Adipocyte (in vitro differentiated cells): ENCODE results near the gene KRTAP13-4.

ENCODE experiments used
- DNase-seq: peaks from one replicate; pipeline ENCODE4 v3.0.0-alpha.2; 2015; ENCODE audit warnings: low read depth
- H3K27me3 ChIP-seq: replicated peaks from 2 replicates; pipeline ENCODE4 v1.7.0; 2013; ENCODE audit warnings: mild to moderate bottlenecking, low read length, moderate library complexity; ENCODE audit not compliant: control insufficient read depth, insufficient read depth
- H3K36me3 ChIP-seq: 2 replicates; pipeline ENCODE4 v1.7.0; 2013; ENCODE audit warnings: low read length, mild to moderate bottlenecking, moderate library complexity; ENCODE audit not compliant: control insufficient read depth, insufficient read depth, severe bottlenecking
- H3K4me1 ChIP-seq: 2 replicates; pipeline ENCODE4 v1.7.0; 2013; ENCODE audit warnings: mild to moderate bottlenecking, low read length, moderate library complexity; ENCODE audit not compliant: control insufficient read depth, insufficient read depth
- H3K4me3 ChIP-seq: 2 replicates; pipeline ENCODE4 v1.7.0; 2013; ENCODE audit warnings: mild to moderate bottlenecking, low read length, moderate library complexity
- H3K9ac ChIP-seq: 2 replicates; pipeline ENCODE4 v1.7.0; 2013; ENCODE audit warnings: mild to moderate bottlenecking, low read length, moderate library complexity
- H3K9me3 ChIP-seq: 2 replicates; pipeline ENCODE4 v1.7.0; 2013; ENCODE audit warnings: mild to moderate bottlenecking, low read length, moderate library complexity; ENCODE audit not compliant: control insufficient read depth

The KRTAP13-4 gene

DNA sequence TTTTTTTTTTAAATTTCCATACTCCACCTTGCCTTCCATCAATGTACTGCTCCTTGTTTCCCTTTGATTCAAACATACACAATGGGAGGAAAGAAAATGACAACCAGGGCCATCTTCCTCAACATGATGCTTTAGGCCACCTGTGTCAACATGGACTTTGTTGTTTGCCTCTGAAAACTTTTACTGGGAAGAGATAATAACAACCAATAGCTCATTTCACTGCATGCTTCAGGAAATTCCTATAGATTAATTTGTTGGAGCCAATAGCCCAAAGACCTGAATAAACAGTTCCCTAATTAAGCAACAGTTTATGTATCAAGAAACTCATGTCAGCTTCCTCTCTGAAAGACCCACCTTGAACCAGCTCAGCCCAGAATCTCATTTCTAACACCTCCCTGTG is 13.2 kb downstream of the KRTAP13-4 start:
- H3K4me1 ChIP-seq = no peaks in the 10 kb centered on the region
- no peak overlapping the region for H3K9ac ChIP-seq
- H3K36me3 ChIP-seq = no peaks in the 10 kb centered on the region
- H3K4me3 ChIP-seq = no peak overlapping the region
- H3K27me3 ChIP-seq = no peaks in the 10 kb centered on the region
- DNase-seq = no peak
- no peaks in the 10 kb centered on the region for H3K9me3 ChIP-seq

DNA sequence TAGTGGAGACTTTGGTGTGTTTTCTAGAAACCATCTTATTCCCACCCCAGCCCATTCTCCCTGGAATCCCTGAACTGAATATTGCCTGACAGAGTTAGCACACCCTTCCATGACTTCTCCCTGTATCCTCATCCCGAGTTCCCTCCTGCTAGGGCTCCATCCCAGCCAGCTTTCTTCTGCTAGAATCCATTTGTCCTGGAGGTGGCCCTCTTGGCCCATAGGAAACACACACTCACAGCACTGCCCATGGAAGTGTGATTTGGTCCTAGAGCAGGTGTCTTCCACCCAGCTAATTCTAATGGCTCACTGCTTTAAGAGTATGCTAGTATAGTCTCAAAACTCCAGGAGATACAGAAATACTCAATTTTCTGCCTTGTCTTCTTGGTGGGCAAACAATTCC is 14.2 kb downstream of the KRTAP13-4 start:
- Histone ChIP-seq H3K27me3 (no peaks in the 10 kb centered on the region), H3K9me3 (no peaks in the 10 kb centered on the region), H3K9ac (no peak overlapping the region), H3K4me3 (no peak overlapping the region), H3K4me1 (no peaks in the 10 kb centered on the region), H3K36me3 (no peaks in the 10 kb centered on the region)
- DNase-seq = no peak

DNA sequence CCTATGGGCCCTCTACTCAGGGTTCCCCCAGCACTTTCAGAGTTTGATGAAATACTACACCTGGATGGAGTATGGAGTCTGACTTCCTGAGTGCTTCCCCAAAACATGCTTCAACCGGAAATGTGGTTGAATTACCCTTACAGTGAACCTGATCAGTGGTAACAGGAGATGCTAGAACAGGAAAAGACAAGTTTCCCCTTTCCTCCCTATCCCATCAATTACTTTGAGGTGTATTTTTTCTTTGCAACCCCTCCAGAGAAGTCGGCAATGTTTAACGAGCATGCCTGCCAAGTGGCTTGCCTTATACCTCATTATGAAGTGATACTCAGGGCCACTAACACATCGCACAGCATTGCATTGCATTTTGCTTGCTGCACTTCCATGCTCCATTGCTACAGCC is 17.0 kb downstream of the KRTAP13-4 start:
- no peaks in the 10 kb centered on the region for H3K36me3 ChIP-seq
- DNase-seq = no peak
- H3K27me3 ChIP-seq = no peaks in the 10 kb centered on the region
- no peak overlapping the region for H3K9ac ChIP-seq
- no peaks in the 10 kb centered on the region for H3K4me1 ChIP-seq
- no peaks in the 10 kb centered on the region for H3K9me3 ChIP-seq
- H3K4me3 ChIP-seq = no peak overlapping the region

- no peak for DNase-seq
- Histone ChIP-seq H3K4me3 (no peak overlapping the region), H3K9ac (no peak overlapping the region), H3K4me1 (no peaks in the 10 kb centered on the region), H3K27me3 (no peaks in the 10 kb centered on the region), H3K36me3 (no peaks in the 10 kb centered on the region), H3K9me3 (no peaks in the 10 kb centered on the region)
Observed at GRCh38 chr21:30448514-30448913, 18.5 kb downstream of the KRTAP13-4 start.

DNA sequence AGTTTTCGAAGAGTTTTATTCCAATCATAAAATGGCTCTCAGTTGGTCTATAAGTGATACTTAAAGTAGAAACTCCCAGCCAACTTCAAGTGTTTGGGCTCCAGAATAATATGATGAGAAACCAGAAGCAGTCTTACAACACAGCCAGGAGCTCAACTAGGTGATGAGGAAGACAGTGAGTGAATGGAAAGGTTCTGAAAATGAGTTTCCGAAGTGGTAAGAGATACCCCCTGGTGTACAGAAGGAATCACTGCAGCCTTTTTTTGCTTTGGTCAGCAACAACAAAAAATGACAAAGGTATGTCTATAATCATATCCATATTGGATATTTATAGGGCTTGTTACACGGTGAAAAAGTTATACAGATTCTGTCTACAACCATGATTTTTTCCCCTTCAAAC is 33.7 kb downstream of the KRTAP13-4 start:
- H3K4me3 ChIP-seq = no peak overlapping the region
- no peaks in the 10 kb centered on the region for H3K4me1 ChIP-seq
- H3K9ac ChIP-seq = no peak overlapping the region
- DNase-seq = peak; percentile 5
- H3K36me3 ChIP-seq = no peaks in the 10 kb centered on the region
- no peaks in the 10 kb centered on the region for H3K9me3 ChIP-seq
- no peaks in the 10 kb centered on the region for H3K27me3 ChIP-seq

DNA sequence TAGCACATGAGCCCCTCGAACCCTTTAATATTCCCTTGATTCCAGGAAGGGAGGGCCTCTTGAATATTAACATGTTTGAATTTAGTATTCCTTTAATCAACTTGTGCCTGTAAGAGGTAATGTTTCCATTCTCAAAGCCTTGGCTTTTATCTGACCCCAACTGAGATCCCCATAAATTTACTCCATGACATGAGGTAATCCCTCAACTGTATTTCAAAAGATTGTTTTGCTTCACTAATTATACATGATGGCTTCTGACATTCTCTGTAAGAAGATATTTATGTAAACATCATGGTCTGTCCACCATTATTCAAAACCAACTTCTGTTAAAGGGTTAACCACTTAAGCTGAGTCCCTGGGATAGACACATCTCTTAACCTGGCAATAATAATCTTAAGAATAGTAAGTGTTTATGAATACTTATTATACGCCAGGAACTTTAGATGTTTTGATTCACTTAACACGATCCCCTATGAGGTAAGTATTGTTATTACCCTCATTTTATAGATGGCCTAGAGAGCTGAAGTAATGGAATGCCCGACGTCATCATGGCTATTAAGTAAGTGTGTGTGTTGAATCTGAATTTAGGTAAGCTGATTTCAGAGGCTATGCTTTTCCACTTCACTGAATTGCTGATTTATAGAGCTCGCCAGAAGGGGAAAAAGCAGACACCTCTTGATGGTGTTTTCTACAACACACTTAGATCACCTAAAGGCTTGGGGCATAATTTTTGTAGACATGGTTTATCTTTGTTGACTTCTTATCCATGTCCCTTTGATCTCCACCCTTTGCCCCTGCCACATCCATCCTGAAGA is 39.1 kb downstream of the KRTAP13-4 start:
- Histone ChIP-seq H3K36me3 (no peaks in the 10 kb centered on the region), H3K27me3 (peaks cover 3% of the 10 kb centered on the region), H3K4me3 (no peak overlapping the region), H3K9ac (no peak overlapping the region), H3K9me3 (no peaks in the 10 kb centered on the region), H3K4me1 (no peaks in the 10 kb centered on the region)
- no peak for DNase-seq

- Histone ChIP-seq H3K9ac (no peak overlapping the region), H3K27me3 (no peaks in the 10 kb centered on the region), H3K4me1 (no peaks in the 10 kb centered on the region), H3K4me3 (no peak overlapping the region), H3K9me3 (no peaks in the 10 kb centered on the region), H3K36me3 (no peaks in the 10 kb centered on the region)
- no peak for DNase-seq
Observed at GRCh38 chr21:30478004-30478403, 48.0 kb downstream of the KRTAP13-4 start.

DNA sequence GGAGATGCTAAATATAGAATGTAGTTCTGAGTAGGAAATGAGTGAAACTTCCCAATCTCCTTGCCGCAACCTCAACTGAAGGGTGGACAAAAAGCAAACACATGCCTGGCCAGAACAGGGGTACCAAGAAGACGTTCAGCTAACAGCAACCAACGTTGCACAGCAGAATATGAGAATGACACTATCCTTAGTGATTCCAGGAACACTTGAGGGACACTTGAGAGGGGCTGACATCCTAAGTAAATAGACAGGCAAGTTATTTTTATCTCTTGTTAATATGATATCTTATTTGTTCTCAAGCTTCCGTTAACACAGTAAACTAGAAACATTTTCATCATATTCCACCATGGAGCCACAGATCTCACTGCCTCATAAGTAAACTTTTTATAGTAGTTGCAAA is 49.2 kb downstream of the KRTAP13-4 start:
- H3K9me3 ChIP-seq = no peaks in the 10 kb centered on the region
- no peak overlapping the region for H3K9ac ChIP-seq
- H3K27me3 ChIP-seq = no peaks in the 10 kb centered on the region
- H3K36me3 ChIP-seq = no peaks in the 10 kb centered on the region
- no peak overlapping the region for H3K4me3 ChIP-seq
- no peak for DNase-seq
- no peaks in the 10 kb centered on the region for H3K4me1 ChIP-seq

DNA sequence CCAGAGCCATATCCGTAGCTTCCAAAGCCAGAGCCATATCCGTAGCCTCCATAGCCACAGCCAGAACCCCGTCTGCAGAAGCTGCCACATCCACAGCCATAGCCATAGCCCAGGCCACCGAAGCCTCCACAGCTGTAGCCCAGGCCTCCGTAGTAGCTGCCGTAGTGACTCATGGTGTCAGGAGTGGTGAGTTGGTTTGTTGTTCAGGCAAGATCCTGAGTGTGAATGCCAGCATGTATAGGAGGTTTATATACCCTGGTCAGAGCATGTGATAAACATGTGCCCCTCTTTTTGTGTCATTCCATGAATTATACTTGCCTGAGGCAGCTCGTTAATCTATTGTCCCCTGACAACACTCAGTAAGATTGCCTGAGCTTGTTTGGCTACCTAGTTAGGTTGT is 50.1 kb downstream of the KRTAP13-4 start, which contains the start of gene KRTAP19-1:
TSS of gene KRTAP19-1 (minus strand) at position 223 of the 400 bp plus-strand sequence. CDS start at position 173, 50 bp downstream.
- Histone ChIP-seq H3K9ac (no peak within 1 kb of the TSS), H3K9me3 (no peaks in the 10 kb centered on the region), H3K36me3 (no peaks in the 10 kb centered on the region), H3K27me3 (no peaks in the 10 kb centered on the region), H3K4me3 (no peak within 1 kb of the TSS), H3K4me1 (no peaks in the 10 kb centered on the region)
- no peak for DNase-seq
